Uterine smooth muscle cell (primary cell): ENCODE data around the gene GUSB. TPM values are rescaled to one million over a fixed set of nuclear protein-coding genes. Genes with fewer than 3 reads are reported as not detected.

Experiments used
- total RNA-seq: library from RNA; depleted of rRNA; stranded (reverse); fragments of >200 nt; gene quantifications from 2 replicates; pipeline ENCODE4 v1.2.3, GENCODE V29; 2014

The GUSB gene
- total RNA-seq = 29.0 and 29.1 TPM in 2 replicates

DNA sequence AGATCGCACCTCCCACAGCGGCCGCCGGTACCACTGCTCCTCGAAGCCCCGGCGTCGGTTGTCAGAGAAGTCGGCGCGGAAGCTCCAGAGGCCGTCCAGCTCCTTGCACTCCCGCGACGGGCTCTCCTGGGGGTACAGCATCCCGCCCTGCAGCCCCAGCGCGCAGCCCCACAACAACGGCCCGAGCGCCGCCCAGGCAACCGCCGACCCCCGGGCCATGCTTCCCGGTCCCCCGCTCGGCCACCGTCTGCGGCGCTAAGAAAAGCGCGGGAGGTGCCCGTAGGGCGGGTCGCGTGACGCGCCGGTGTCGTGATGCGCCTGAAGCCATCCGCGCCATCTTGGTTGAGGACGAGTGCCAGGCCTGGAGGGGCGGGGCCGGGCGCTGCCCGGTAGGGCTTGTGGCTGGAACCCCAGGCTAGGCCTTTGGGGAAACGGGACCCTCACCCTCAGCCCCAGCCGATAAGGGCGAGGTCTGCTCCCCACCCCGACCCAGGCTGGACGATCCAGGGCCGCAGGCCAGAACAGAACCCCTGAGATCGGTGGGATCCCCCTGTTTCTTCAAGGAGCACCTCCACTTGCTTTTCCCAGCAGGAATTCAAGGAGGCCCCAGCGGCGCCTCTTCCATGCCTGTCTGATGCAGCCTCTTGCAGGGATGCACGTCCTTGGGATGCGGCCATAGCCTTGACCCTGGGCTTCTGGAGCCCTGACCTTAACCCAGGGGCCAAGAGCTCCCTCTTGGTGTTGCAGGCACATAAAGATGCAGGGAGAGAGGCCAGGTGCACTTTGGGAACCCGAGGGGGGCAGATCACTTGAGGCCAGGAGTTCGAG is at the start of gene GUSB:
GUSB (minus strand) TSS at position 249 of the 828 bp plus-strand sequence; CDS start at position 219, 30 bp downstream.

Other genes with a start within 250 kb of the GUSB start
- gene VKORC1L1, start 109.1 kb downstream of the GUSB start, total RNA-seq = 14.4 and 16.6 TPM in 2 replicates
- 50.4 and 56.8 TPM in 2 replicates for gene ASL, start 93.6 kb upstream of the GUSB start, total RNA-seq
- 22.4 TPM in 2 replicates for gene CRCP, start 132.6 kb upstream of the GUSB start, total RNA-seq
- 45.7 and 83.2 TPM in 2 replicates for gene TPST1, start 223.1 kb upstream of the GUSB start, total RNA-seq